PFSK-1 (cell line): Measurements from ENCODE around the gene DCBLD2.

Experiments
- FOXP2 ChIP-seq: optimal IDR thresholded peaks from 2 replicates; pipeline ENCODE3; 2011; ENCODE audit warnings: borderline replicate concordance, control low read depth, inconsistent platforms; ENCODE audit not compliant: insufficient read depth; ENCODE audit errors: extremely low read length, extremely low read depth
- POLR2AphosphoS5 ChIP-seq: IDR thresholded peaks from 2 replicates; pipeline ENCODE4 v1.6.1; 2012; ENCODE audit warnings: low read depth, mild to moderate bottlenecking, control low read depth, low read length, moderate library complexity
- REST ChIP-seq, 2 experiments: IDR thresholded peaks; 2 replicates each; pipeline versions ENCODE4 v1.6.1 to v1.8.0; 2011 to 2012; ENCODE audit warnings: low read depth in 2 of 2, low read length in 2 of 2, control low read depth in 1 of 2, inconsistent platforms in 1 of 2, mild to moderate bottlenecking in 1 of 2, moderate library complexity in 1 of 2; ENCODE audit not compliant: insufficient read depth in 1 of 2
- SIN3A ChIP-seq: IDR thresholded peaks from 2 replicates; pipeline ENCODE4 v1.6.1; 2012; ENCODE audit warnings: mild to moderate bottlenecking, low read length, moderate library complexity, borderline replicate concordance; ENCODE audit not compliant: insufficient read depth
- TAF1 ChIP-seq: IDR thresholded peaks from 2 replicates; pipeline ENCODE4 v1.6.1; 2012; ENCODE audit warnings: low read length, control low read depth, borderline replicate concordance; ENCODE audit not compliant: insufficient read depth

DCBLD2 gene

GRCh38 chr3:98839846-98840245 is 61.6 kb downstream of the DCBLD2 start:
- TF ChIP-seq POLR2AphosphoS5, result no peak
- no peak for TF ChIP-seq FOXP2
- TF ChIP-seq TAF1, result no peak
- no peak for TF ChIP-seq REST (IDR thresholded peaks at IDR 0.05; ENCODE audit: insufficient read depth in 1 of 2, low read depth in 2 of 2, low read length in 2 of 2)
- no peak for TF ChIP-seq SIN3A

GRCh38 chr3:98829246-98829832 is 72.2 kb downstream of the DCBLD2 start:
- TF ChIP-seq REST (IDR thresholded peaks at IDR 0.05; ENCODE audit: insufficient read depth in 1 of 2, low read depth in 2 of 2, low read length in 2 of 2), result no peak
- no peak for TF ChIP-seq POLR2AphosphoS5
- no peak for TF ChIP-seq FOXP2
- TF ChIP-seq TAF1, result no peak

- TF ChIP-seq FOXP2 (no peak), TAF1 (no peak), REST (IDR thresholded peaks at IDR 0.05; ENCODE audit: insufficient read depth in 1 of 2, low read depth in 2 of 2, low read length in 2 of 2) (no peak), SIN3A (no peak), POLR2AphosphoS5 (no peak)
These were observed 74.1 kb downstream of the DCBLD2 start for GRCh38 chr3:98827221-98827920.

GRCh38 chr3:98826126-98826525 is 75.4 kb downstream of the DCBLD2 start:
- no peak for TF ChIP-seq TAF1

- TF ChIP-seq FOXP2 (no peak), SIN3A (no peak)
These were observed 77.2 kb downstream of the DCBLD2 start for GRCh38 chr3:98824256-98824655.

- TF ChIP-seq POLR2AphosphoS5, result no peak
- TF ChIP-seq TAF1, result no peak
- no peak for TF ChIP-seq SIN3A
- no peak for TF ChIP-seq FOXP2
- no peak for TF ChIP-seq REST (IDR thresholded peaks at IDR 0.05; ENCODE audit: insufficient read depth in 1 of 2, low read depth in 2 of 2, low read length in 2 of 2)
These were observed 77.7 kb downstream of the DCBLD2 start for GRCh38 chr3:98823791-98824190.
